IMR-90 (cell line): Measurements from ENCODE around the gene GFY. TPM values are rescaled to one million over a fixed set of nuclear protein-coding genes. Genes with fewer than 3 reads are reported as not detected.

ENCODE experiments used
- ATAC-seq: fragments of 200-7000 bp; cut with Tn5 transposase; 2 replicates; pipeline ENCODE4 v1.9.1; 2020; ENCODE audit warnings: low read depth, mild to moderate bottlenecking, moderate library complexity
- BruUV-seq: library from RNA; stranded (reverse); fragments of 400-500 nt; replicated peaks from 2 replicates; lab custom pipeline; 2021; lab: Mats Ljungman, UMichigan
- CTCF ChIA-PET: fragments of 300-600 bp; formaldehyde crosslinking; extraction: SDS; loops from one replicate; lab custom pipeline; 2021; ENCODE audit warnings: antibody characterized with exemption; lab: Yijun Ruan, JAX
- POLR2A ChIA-PET: fragments of 300-600 bp; sonication (Branson Sonifier 250); formaldehyde crosslinking; loops from one replicate; lab custom pipeline; 2022; ENCODE audit warnings: antibody characterized with exemption; ENCODE audit not compliant: unreplicated experiment; lab: Charles Lee
- DNase-seq: peaks from one replicate; pipeline ENCODE4 v3.0.0; 2013
- H2AFZ ChIP-seq: replicated peaks from 2 replicates; pipeline ENCODE3; 2013; ENCODE audit warnings: low read length, mild to moderate bottlenecking; ENCODE audit not compliant: poor library complexity
- H2AK5ac ChIP-seq: 2 replicates; pipeline ENCODE4 v1.6.1; 2013; ENCODE audit warnings: low read depth, low read length, inconsistent platforms
- H2AK9ac ChIP-seq: replicated peaks from 2 replicates; pipeline ENCODE3; 2013; ENCODE audit warnings: mild to moderate bottlenecking, low read depth, low read length, moderate library complexity; ENCODE audit not compliant: poor library complexity
- H2BK120ac ChIP-seq: 2 replicates; pipeline ENCODE4 v1.6.1; 2013; ENCODE audit warnings: low read depth, low read length, inconsistent platforms
- H2BK15ac ChIP-seq: 3 replicates; pipeline ENCODE4 v1.6.1; 2013; ENCODE audit warnings: low read depth, low read length, inconsistent platforms
- H2BK20ac ChIP-seq: 2 replicates; pipeline ENCODE4 v1.6.1; 2013; ENCODE audit warnings: low read depth, mild to moderate bottlenecking, inconsistent platforms, low read length, moderate library complexity
- H2BK5ac ChIP-seq: 2 replicates; pipeline ENCODE4 v1.6.1; 2013; ENCODE audit warnings: mild to moderate bottlenecking, low read depth, low read length, inconsistent platforms; ENCODE audit not compliant: poor library complexity, severe bottlenecking
- H3K14ac ChIP-seq: replicated peaks from 2 replicates; pipeline ENCODE4 v1.6.1; 2013; ENCODE audit warnings: low read depth, low read length, inconsistent platforms
- H3K18ac ChIP-seq: 2 replicates; pipeline ENCODE4 v1.6.1; 2013; ENCODE audit warnings: low read depth, low read length, control low read depth
- H3K23ac ChIP-seq: 2 replicates; pipeline ENCODE4 v1.6.1; 2013; ENCODE audit warnings: low read depth, low read length, inconsistent platforms
- H3K27ac ChIP-seq: 2 replicates; pipeline ENCODE4 v1.5.1; 2013; ENCODE audit warnings: mild to moderate bottlenecking, control low read depth, low read length; ENCODE audit not compliant: insufficient read depth
- H3K27me3 ChIP-seq: 2 replicates; pipeline ENCODE4 v1.6.1; 2013; ENCODE audit warnings: low read length; ENCODE audit not compliant: control insufficient read depth, insufficient read depth
- H3K36me3 ChIP-seq: 2 replicates; pipeline ENCODE4 v1.6.1; 2013; ENCODE audit warnings: low read length, mixed read lengths; ENCODE audit not compliant: control insufficient read depth, insufficient read depth
- H3K4ac ChIP-seq: 2 replicates; pipeline ENCODE4 v1.6.1; 2013; ENCODE audit warnings: low read depth, low read length, inconsistent platforms
- H3K4me1 ChIP-seq: 2 replicates; pipeline ENCODE4 v1.6.1; 2013; ENCODE audit warnings: low read length, mixed read lengths; ENCODE audit not compliant: control insufficient read depth, insufficient read depth
- H3K4me2 ChIP-seq: 2 replicates; pipeline ENCODE4 v1.6.1; 2013; ENCODE audit warnings: low read depth, mild to moderate bottlenecking, control low read depth, low read length, moderate library complexity
- H3K4me3 ChIP-seq: 2 replicates; pipeline ENCODE4 v1.5.1; 2013; ENCODE audit warnings: low read depth, mild to moderate bottlenecking, control low read depth, low read length, moderate library complexity; ENCODE audit not compliant: insufficient read depth
- H3K56ac ChIP-seq: 2 replicates; pipeline ENCODE4 v1.6.1; 2013; ENCODE audit warnings: low read length, inconsistent platforms; ENCODE audit not compliant: insufficient read depth; ENCODE audit errors: extremely low read depth
- H3K79me1 ChIP-seq, 2 experiments: 2 replicates each; pipeline ENCODE4 v1.6.1; 2013; ENCODE audit warnings: low read length in 2 of 2, inconsistent platforms in 1 of 2, low read depth in 1 of 2
- H3K9ac ChIP-seq: 2 replicates; pipeline ENCODE4 v1.6.1; 2013; ENCODE audit warnings: low read depth, low read length, control low read depth
- H3K9me1 ChIP-seq: 2 replicates; pipeline ENCODE4 v1.6.1; 2013; ENCODE audit warnings: low read length, inconsistent platforms; ENCODE audit not compliant: insufficient read depth
- H3K9me3 ChIP-seq: 2 replicates; pipeline ENCODE4 v1.6.1; 2013; ENCODE audit warnings: low read length; ENCODE audit not compliant: control insufficient read depth, insufficient read depth
- H4K20me1 ChIP-seq: 2 replicates; pipeline ENCODE4 v1.6.1; 2013; ENCODE audit warnings: low read length, inconsistent platforms; ENCODE audit not compliant: insufficient read depth
- H4K5ac ChIP-seq: 2 replicates; pipeline ENCODE4 v1.6.1; 2013; ENCODE audit warnings: mild to moderate bottlenecking, low read depth, low read length, control low read depth
- H4K8ac ChIP-seq, 2 experiments: 2 replicates each; pipeline ENCODE4 v1.6.1; 2013; ENCODE audit warnings: low read depth in 2 of 2, low read length in 2 of 2, control low read depth in 1 of 2, inconsistent platforms in 1 of 2
- H4K91ac ChIP-seq: 2 replicates; pipeline ENCODE4 v1.6.1; 2013; ENCODE audit warnings: low read depth, low read length, inconsistent platforms; ENCODE audit not compliant: insufficient read depth
- BHLHE40 ChIP-seq: fragments of 150-350 bp; IDR thresholded peaks from 2 replicates; pipeline ENCODE4 v1.6.1; 2016; ENCODE audit warnings: mild to moderate bottlenecking, low read depth, low read length
- NFE2L2 ChIP-seq: fragments of 150-350 bp; IDR thresholded peaks from 2 replicates; pipeline ENCODE4 v1.6.1; 2016; ENCODE audit warnings: low read depth, mild to moderate bottlenecking, low read length
- RCOR1 ChIP-seq: IDR thresholded peaks from 2 replicates; pipeline ENCODE4 v1.6.1; 2012; ENCODE audit warnings: mild to moderate bottlenecking, low read length, improper control_type of control experiment; ENCODE audit not compliant: insufficient replicate concordance
- WGBS, 2 experiments: methylation state at CpG; one replicate each; pipeline versions ENCODE4 v1.1.5 to v1.1.7; 2013; ENCODE audit warnings: missing lambda C conversion rate in 2 of 2; ENCODE audit not compliant: insufficient read length in 1 of 2; ENCODE audit errors: extremely low coverage in 2 of 2; 5-methylcytosine and 5-hydroxymethylcytosine counted together
- dilution Hi-C: fragments of 300-500 bp; cut with HindIII; formaldehyde crosslinking; loops from one replicate; pipeline ENCODE4 v1.14.3; 2018; ENCODE audit warnings: low sequenced_read_pairs; ENCODE audit not compliant: unreplicated experiment
- in situ Hi-C: fragments of 300-500 bp; cut with MboI; formaldehyde crosslinking; loops from 3 replicates; pipeline ENCODE4 v1.14.3; 2019; ENCODE audit warnings: low sequenced_read_pairs, inconsistent platforms, mixed read lengths
- intact Hi-C: fragments of 100-400 bp; cut with micrococcal nuclease; formaldehyde crosslinking; loops from 2 replicates; pipeline ENCODE4 v1.10.0; 2022
- polyA plus RNA-seq, 3 experiments: library from polyadenylated mRNA; depleted of rRNA; stranded (reverse); fragments of >200 nt; gene quantifications; 2 replicates each; pipeline ENCODE4 v1.2.3, GENCODE V29; 2012; ENCODE audit warnings: low replicate concordance in 1 of 3
- total RNA-seq: library from RNA; depleted of rRNA; stranded (reverse); fragments of >200 nt; gene quantifications from 2 replicates; pipeline ENCODE4 v1.2.3, GENCODE V29; 2012
- TF ChIP-seq, protein P1 (sequence below): conservative IDR thresholded peaks from 2 replicates; pipeline ENCODE4 v1.5.1; 2012; ENCODE audit warnings: mild to moderate bottlenecking, low read depth, low read length, improper control_type of control experiment

The GFY gene
- total and polyA plus RNA-seq, 2 of the 4 experiments (the other 2 are of a cell fraction) = not detected

GRCh38 chr19:49441960-49442350, 16.8 kb downstream of the GFY start:
- WGBS, 2 experiments = 32% methylated on average over 14 of the region's 14 CpGs; no CpG with 5 or more reads in 1 of the 2 experiments
- DNase-seq = no peak
- ChIA-PET CTCF (no interaction called here), POLR2A (no interaction called here)
- peaks cover 53% of the 10 kb centered on the region for H3K27me3 ChIP-seq
- H3K4ac ChIP-seq = no peak overlapping the region
- H3K18ac ChIP-seq = no peak overlapping the region
- dilution Hi-C loops (no loop called here), in situ Hi-C loops (loop anchor here (10.0 kb wide), 1 partner anchor 47 kb away; no protein-coding TSS in a partner anchor), intact Hi-C loops (no loop called here)
- no peak overlapping the region for H3K56ac ChIP-seq
- no peak overlapping the region for H3K23ac ChIP-seq
- no peaks in the 10 kb centered on the region for H3K4me1 ChIP-seq
- no peak overlapping the region for H2AK5ac ChIP-seq
- H2BK5ac ChIP-seq = no peak overlapping the region
- H3K9me1 ChIP-seq = peaks cover 3% of the 10 kb centered on the region; the same call in 1 of the 2 replicates
- H3K14ac ChIP-seq = no peak overlapping the region
- no peak overlapping the region for H2BK20ac ChIP-seq
- no peak overlapping the region for H4K5ac ChIP-seq
- H4K20me1 ChIP-seq = peaks cover 3% of the 10 kb centered on the region; the same call in 1 of the 2 replicates
- no peak overlapping the region for H2AFZ ChIP-seq
- H3K9ac ChIP-seq = no peak overlapping the region
- no peaks in the 10 kb centered on the region for H3K9me3 ChIP-seq
- no peak overlapping the region for H2AK9ac ChIP-seq
- BruUV-seq = no TSS peak
- H3K36me3 ChIP-seq = peaks cover 3% of the 10 kb centered on the region; the same call in 1 of the 2 replicates
- H3K27ac ChIP-seq = no peak overlapping the region
- H3K4me3 ChIP-seq = no peak overlapping the region
- TF ChIP-seq RCOR1 = no peak
- no peak for TF ChIP-seq BHLHE40
- TF ChIP-seq, protein P1, sequence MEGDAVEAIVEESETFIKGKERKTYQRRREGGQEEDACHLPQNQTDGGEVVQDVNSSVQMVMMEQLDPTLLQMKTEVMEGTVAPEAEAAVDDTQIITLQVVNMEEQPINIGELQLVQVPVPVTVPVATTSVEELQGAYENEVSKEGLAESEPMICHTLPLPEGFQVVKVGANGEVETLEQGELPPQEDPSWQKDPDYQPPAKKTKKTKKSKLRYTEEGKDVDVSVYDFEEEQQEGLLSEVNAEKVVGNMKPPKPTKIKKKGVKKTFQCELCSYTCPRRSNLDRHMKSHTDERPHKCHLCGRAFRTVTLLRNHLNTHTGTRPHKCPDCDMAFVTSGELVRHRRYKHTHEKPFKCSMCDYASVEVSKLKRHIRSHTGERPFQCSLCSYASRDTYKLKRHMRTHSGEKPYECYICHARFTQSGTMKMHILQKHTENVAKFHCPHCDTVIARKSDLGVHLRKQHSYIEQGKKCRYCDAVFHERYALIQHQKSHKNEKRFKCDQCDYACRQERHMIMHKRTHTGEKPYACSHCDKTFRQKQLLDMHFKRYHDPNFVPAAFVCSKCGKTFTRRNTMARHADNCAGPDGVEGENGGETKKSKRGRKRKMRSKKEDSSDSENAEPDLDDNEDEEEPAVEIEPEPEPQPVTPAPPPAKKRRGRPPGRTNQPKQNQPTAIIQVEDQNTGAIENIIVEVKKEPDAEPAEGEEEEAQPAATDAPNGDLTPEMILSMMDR = no peak
- TF ChIP-seq NFE2L2 = no peak
- H3K79me1 ChIP-seq = no peaks in the 10 kb centered on the region
- no peak for ATAC-seq
- H3K4me2 ChIP-seq = no peak overlapping the region
- no peak overlapping the region for H4K91ac ChIP-seq
- H2BK120ac ChIP-seq = no peak overlapping the region
- H2BK15ac ChIP-seq = no peak overlapping the region
- H4K8ac ChIP-seq = no peak overlapping the region
